Neutrophil (primary cell): ENCODE data around the gene MSTO1.
"Not testable (repeated sequence)": the region's sequence is repeated elsewhere in the genome, so short reads cannot be mapped to it uniquely, and the experiment has no call there.

Experiments
- H3K27ac ChIP-seq: fragments of 200-600 bp; sonication (generic); 2 replicates; pipeline ENCODE4 v1.5.1; 2016; ENCODE audit warnings: mild to moderate bottlenecking, moderate library complexity
- H3K27me3 ChIP-seq: fragments of 200-600 bp; sonication (generic); 2 replicates; pipeline ENCODE4 v1.6.0; 2016; ENCODE audit warnings: mild to moderate bottlenecking
- H3K36me3 ChIP-seq: fragments of 200-600 bp; sonication (generic); 2 replicates; pipeline ENCODE4 v1.5.1; 2017
- H3K4me1 ChIP-seq, 2 experiments: fragments of 200-600 bp in 1 of 2; sonication (generic) in 1 of 2; 1 replicate in 1 of 2; 2 replicates in 1 of 2; pipeline versions ENCODE4 v1.5.1 to v1.6.1; 2013 to 2016; ENCODE audit warnings: low read depth in 1 of 2, low read length in 1 of 2, mild to moderate bottlenecking in 1 of 2, moderate library complexity in 1 of 2; ENCODE audit not compliant: control insufficient read depth in 1 of 2, insufficient read depth in 1 of 2
- H3K4me3 ChIP-seq, 2 experiments: fragments of 200-600 bp in 1 of 2; sonication (generic) in 1 of 2; 1 replicate in 1 of 2; 2 replicates in 1 of 2; pipeline ENCODE4 v1.5.1; 2013 to 2016; ENCODE audit warnings: low read depth in 1 of 2, low read length in 1 of 2, mild to moderate bottlenecking in 1 of 2, moderate library complexity in 1 of 2
- H3K9me3 ChIP-seq: fragments of 200-600 bp; sonication (generic); 2 replicates; pipeline ENCODE4 v1.5.1; 2016
- CTCF ChIP-seq: fragments of 200-600 bp; sonication (generic); IDR thresholded peaks from 2 replicates; pipeline ENCODE4 v1.5.1; 2016; ENCODE audit warnings: antibody characterized with exemption

MSTO1 gene

GRCh38 chr1:155622191-155622590 lies 12.2 kb downstream of the MSTO1 start:
- peaks cover 0 to 5% of the 10 kb centered on the region in 2 experiments for H3K4me1 ChIP-seq
- H3K4me3 ChIP-seq: no peak overlapping the region
- no peaks in the 10 kb centered on the region for H3K36me3 ChIP-seq
- H3K27me3 ChIP-seq: no peaks in the 10 kb centered on the region
- H3K27ac ChIP-seq: no peak overlapping the region
- H3K9me3 ChIP-seq: no peaks in the 10 kb centered on the region
- TF ChIP-seq CTCF: no peak

- TF ChIP-seq CTCF: no peak
- Histone ChIP-seq H3K27ac (no peak overlapping the region), H3K9me3 (no peaks in the 10 kb centered on the region), H3K36me3 (no peaks in the 10 kb centered on the region), H3K27me3 (no peaks in the 10 kb centered on the region), H3K4me1 (peaks cover 0 to 5% of the 10 kb centered on the region in 2 experiments), H3K4me3 (no peak overlapping the region)
Observed at GRCh38 chr1:155623357-155623756, 13.3 kb downstream of the MSTO1 start.

GRCh38 chr1:155626428-155626827 lies 16.4 kb downstream of the MSTO1 start:
- H3K4me3 ChIP-seq, H3K4me1 ChIP-seq, H3K9me3 ChIP-seq, H3K36me3 ChIP-seq, H3K27ac ChIP-seq, H3K27me3 ChIP-seq: not testable (repeated sequence)

- no peak for TF ChIP-seq CTCF
Observed at GRCh38 chr1:155636397-155637153, 26.6 kb downstream of the MSTO1 start.

GRCh38 chr1:155640367-155640766 lies 30.3 kb downstream of the MSTO1 start:
- Histone ChIP-seq H3K9me3 (peaks cover 10% of the 10 kb centered on the region), H3K4me3 (no peak overlapping the region), H3K36me3 (no peaks in the 10 kb centered on the region), H3K27ac (no peak overlapping the region), H3K27me3 (no peaks in the 10 kb centered on the region), H3K4me1 (peaks cover 15 to 19% of the 10 kb centered on the region in 2 experiments)
- no peak for TF ChIP-seq CTCF

More at GRCh38 chr1:155636397-155637153, 26.6 kb downstream of the MSTO1 start:
- H3K36me3 ChIP-seq: no peaks in the 10 kb centered on the region
- H3K4me3 ChIP-seq: peak overlapping the region in 1 of 2 experiments; percentile 66
- H3K9me3 ChIP-seq: peaks cover under 1% of the 10 kb centered on the region
- peak overlapping the region; percentile 81 for H3K27ac ChIP-seq
- H3K27me3 ChIP-seq: no peaks in the 10 kb centered on the region
- H3K4me1 ChIP-seq: peaks cover 15 to 19% of the 10 kb centered on the region in 2 experiments

- not testable (repeated sequence) for H3K27me3 ChIP-seq, H3K4me1 ChIP-seq, H3K4me3 ChIP-seq, H3K27ac ChIP-seq, H3K36me3 ChIP-seq
- H3K9me3 ChIP-seq: peaks cover 10% of the 10 kb centered on the region
Observed at GRCh38 chr1:155642559-155643180, 32.7 kb downstream of the MSTO1 start.
